ENCODE data around the gene UNC5C.

UNC5C gene

GRCh38 chr4:95191537-95191936 lies 357.2 kb downstream of the UNC5C start:
- no peak for DNase-seq (ENCODE audit: low spot score)
- in situ Hi-C loops (cut with MboI; ENCODE audit: low pct_unique_long_range_greater_than_20kb, low sequenced_read_pairs, unreplicated experiment) = no loop called here
- no peak for TF ChIP-seq CTCF (IDR thresholded peaks at IDR 0.05; ENCODE audit: extremely low read depth, insufficient read depth, missing control alignments)

DNA sequence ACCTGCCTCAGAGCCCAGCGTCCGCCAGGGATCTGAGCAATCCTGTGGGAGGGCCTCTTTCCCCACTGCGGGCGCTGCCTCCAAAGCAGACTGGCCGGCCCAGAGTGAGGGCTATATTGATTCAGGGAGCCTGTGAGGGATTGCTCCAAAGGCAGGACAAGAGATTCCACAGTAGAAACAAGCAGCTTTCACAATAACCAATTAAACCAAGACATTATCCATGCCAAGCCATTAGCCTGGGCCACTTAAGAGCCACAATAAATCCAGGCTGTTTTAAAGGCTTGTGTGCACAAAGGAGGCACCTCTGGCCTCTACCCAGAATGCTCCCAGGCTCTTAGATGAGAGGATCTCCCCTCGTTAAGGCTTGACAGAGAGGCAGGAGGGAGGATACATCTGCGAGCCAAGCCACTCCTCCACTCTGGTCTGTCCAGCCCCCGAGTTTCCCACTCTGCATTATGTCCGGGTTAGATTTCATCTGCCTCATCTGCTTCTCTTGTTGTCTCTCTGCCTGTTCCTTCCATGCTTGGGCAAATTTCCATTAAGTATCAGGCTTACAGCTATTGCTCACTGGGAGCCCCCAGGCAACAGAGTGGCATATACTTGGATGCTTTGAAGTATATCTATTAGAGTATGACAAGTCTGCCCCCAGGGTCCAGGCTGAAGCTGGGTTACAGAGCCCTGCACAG lies 357.9 kb downstream of the UNC5C start:
- in situ Hi-C loops (cut with MboI; ENCODE audit: low pct_unique_long_range_greater_than_20kb, low sequenced_read_pairs, unreplicated experiment) = no loop called here
- TF ChIP-seq CTCF (IDR thresholded peaks at IDR 0.05; ENCODE audit: extremely low read depth, insufficient read depth, missing control alignments) = no peak
- DNase-seq (ENCODE audit: low spot score) = no peak

DNA sequence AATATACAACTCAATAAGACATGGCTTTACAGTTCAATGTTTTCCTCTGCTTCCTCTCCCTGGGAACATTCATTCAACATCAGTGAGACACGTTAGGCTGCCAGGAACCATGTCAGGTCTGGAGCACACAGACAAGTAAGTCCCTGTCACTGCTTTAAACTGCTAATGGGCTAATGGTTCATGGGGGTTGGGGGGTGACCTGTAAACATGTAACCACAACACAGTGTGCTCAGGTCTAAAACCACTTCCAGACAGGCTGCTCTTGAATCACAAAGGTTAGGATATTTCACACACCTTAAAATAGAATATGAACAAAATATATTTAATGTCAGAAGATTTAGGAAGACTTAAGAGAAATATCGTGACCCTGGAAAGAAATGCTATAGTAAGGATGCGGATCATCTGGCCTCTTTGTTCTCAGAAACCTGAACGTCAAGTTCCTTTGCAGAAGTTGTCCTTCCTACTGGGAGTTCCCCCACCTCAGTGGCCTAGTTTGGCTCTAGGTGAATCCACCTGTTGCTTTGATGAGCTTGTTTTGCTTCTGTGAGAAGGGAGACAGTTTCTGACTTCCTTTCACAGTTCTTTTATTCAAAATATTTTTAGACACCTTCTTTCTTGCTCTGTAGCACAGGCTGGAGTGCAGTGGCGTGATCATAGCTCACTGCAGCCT lies 359.9 kb downstream of the UNC5C start:
- in situ Hi-C loops (cut with MboI; ENCODE audit: low pct_unique_long_range_greater_than_20kb, low sequenced_read_pairs, unreplicated experiment) = no loop called here
- DNase-seq (ENCODE audit: low spot score) = no peak

DNA sequence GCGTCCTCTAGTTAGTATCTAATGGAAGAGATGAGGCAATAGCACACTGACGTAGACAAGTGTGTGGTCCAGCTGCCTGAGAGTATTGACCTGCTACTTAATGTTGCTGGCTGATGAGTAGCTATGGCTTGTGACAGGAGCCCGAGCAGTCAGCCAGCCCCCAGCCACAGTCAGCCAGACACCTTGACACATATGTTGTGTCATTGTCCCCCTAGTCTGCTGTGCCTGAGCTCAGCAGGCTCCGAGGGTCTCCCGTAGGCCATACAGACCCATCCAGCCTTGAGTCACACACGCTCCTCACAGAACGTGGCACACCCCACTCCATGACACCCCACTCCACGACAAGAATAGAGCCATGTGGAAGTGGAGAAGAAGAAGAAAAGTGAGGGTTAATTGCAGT lies 362.1 kb downstream of the UNC5C start:
- in situ Hi-C loops (cut with MboI; ENCODE audit: low pct_unique_long_range_greater_than_20kb, low sequenced_read_pairs, unreplicated experiment) = no loop called here
- no peak for TF ChIP-seq CTCF (IDR thresholded peaks at IDR 0.05; ENCODE audit: extremely low read depth, insufficient read depth, missing control alignments)

More for the DNA sequence above, 359.9 kb downstream of the UNC5C start:
- TF ChIP-seq CTCF (IDR thresholded peaks at IDR 0.05; ENCODE audit: extremely low read depth, insufficient read depth, missing control alignments) = no peak

DNA sequence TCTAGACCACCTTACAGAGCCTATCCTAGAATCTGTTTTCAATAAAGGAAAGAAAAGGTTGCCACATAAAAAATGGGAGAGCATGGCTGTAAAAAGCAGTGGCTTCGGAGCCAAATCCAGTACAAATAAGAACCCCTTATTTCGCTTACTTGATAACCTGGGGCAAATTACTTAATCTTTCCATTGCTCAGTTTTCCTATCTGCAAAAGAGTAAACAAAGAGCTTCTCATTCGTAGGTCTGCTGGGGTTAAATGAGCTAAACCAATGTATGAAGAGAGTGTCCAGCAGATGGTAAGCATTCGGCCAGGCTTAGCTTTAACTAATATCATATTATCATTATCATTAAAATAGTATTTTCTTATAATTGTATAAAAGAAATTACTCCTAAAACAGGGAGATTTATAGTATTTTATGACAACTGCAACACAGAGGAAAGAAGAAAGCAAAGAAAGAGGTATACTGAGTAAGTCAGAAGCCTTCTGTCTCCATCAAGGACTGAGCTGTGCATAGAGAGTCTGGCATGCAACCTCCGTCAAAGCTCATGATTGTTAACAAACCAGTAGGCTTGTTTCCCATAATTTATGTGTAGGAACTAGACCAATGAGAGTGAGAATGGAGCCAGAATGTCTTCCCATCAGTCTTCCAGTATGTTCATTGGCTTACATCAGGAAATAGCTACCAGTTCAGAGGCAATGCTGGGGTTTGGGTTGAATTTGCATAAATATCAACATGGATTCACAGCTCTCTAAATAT lies 364.9 kb downstream of the UNC5C start:
- in situ Hi-C loops (cut with MboI; ENCODE audit: low pct_unique_long_range_greater_than_20kb, low sequenced_read_pairs, unreplicated experiment) = no loop called here
- DNase-seq (ENCODE audit: low spot score) = no peak

More for the DNA sequence above, 362.1 kb downstream of the UNC5C start:
- DNase-seq (ENCODE audit: low spot score) = no peak

DNA sequence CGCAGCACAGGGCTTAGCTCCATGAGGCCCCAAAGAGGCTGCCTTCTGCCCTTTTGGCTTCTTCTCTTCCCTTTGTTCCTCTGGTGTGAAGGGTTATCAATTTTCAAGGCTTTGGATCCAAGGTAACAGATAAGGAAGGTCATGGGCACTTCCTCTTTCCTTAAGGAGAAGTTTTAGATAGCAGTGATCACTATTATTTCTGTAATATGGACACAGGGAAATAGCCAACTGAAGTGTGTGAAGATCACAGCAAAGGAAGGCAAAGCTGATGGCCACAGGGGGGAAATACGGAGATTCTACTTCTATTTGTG lies 366.8 kb downstream of the UNC5C start:
- no peak for TF ChIP-seq CTCF (IDR thresholded peaks at IDR 0.05; ENCODE audit: extremely low read depth, insufficient read depth, missing control alignments)
- DNase-seq (ENCODE audit: low spot score) = no peak
- in situ Hi-C loops (cut with MboI; ENCODE audit: low pct_unique_long_range_greater_than_20kb, low sequenced_read_pairs, unreplicated experiment) = no loop called here

More for the DNA sequence above, 364.9 kb downstream of the UNC5C start:
- TF ChIP-seq CTCF (IDR thresholded peaks at IDR 0.05; ENCODE audit: extremely low read depth, insufficient read depth, missing control alignments) = no peak

Measured in GM13977 (cell line).